HUES48 (cell line): ENCODE measurements around the gene VAT1L.
A peak's percentile ranks its signal among the peaks of the same experiment; 100 is the strongest.

Experiments used
- H3K27ac ChIP-seq: one replicate; pipeline ENCODE4 v1.7.0; 2013; ENCODE audit warnings: low read depth, low read length, inconsistent platforms
- H3K27me3 ChIP-seq: 2 replicates; pipeline ENCODE4 v1.6.1; 2013; ENCODE audit warnings: mild to moderate bottlenecking, low read length; ENCODE audit not compliant: control insufficient read depth, insufficient read depth
- H3K36me3 ChIP-seq: 2 replicates; pipeline ENCODE4 v1.6.1; 2013; ENCODE audit warnings: low read length; ENCODE audit not compliant: control insufficient read depth, insufficient read depth
- H3K4me1 ChIP-seq: 2 replicates; pipeline ENCODE4 v1.6.1; 2013; ENCODE audit warnings: mild to moderate bottlenecking, low read length; ENCODE audit not compliant: control insufficient read depth, insufficient read depth
- H3K4me3 ChIP-seq: 2 replicates; pipeline ENCODE4 v1.5.1; 2013; ENCODE audit warnings: mild to moderate bottlenecking, low read depth, low read length
- H3K9ac ChIP-seq: 2 replicates; pipeline ENCODE4 v1.6.1; 2013; ENCODE audit warnings: mild to moderate bottlenecking, low read depth, low read length, moderate library complexity
- H3K9me3 ChIP-seq: 2 replicates; pipeline ENCODE4 v1.6.1; 2013; ENCODE audit warnings: low read length; ENCODE audit not compliant: control insufficient read depth, insufficient read depth

VAT1L gene

GRCh38 chr16:77834635-77835540 lies 46.5 kb downstream of the VAT1L start:
- Histone ChIP-seq H3K4me1 (peaks cover 14% of the 10 kb centered on the region), H3K27me3 (no peaks in the 10 kb centered on the region), H3K9me3 (no peaks in the 10 kb centered on the region), H3K4me3 (no peak overlapping the region), H3K9ac (peak overlapping the region; percentile 73; the same call in 1 of the 2 replicates), H3K36me3 (peaks cover 17% of the 10 kb centered on the region), H3K27ac (peak overlapping the region; percentile 94)

- Histone ChIP-seq H3K4me1 (peaks cover 14% of the 10 kb centered on the region), H3K36me3 (peaks cover 13% of the 10 kb centered on the region), H3K27me3 (no peaks in the 10 kb centered on the region), H3K9me3 (no peaks in the 10 kb centered on the region), H3K27ac (no peak overlapping the region), H3K9ac (no peak overlapping the region), H3K4me3 (no peak overlapping the region)
Observed at GRCh38 chr16:77836801-77837200, 48.4 kb downstream of the VAT1L start.

- no peaks in the 10 kb centered on the region for H3K27me3 ChIP-seq
- no peak overlapping the region for H3K9ac ChIP-seq
- no peaks in the 10 kb centered on the region for H3K9me3 ChIP-seq
- H3K27ac ChIP-seq, result no peak overlapping the region
- peaks cover 4% of the 10 kb centered on the region; the same call in 1 of the 2 replicates for H3K36me3 ChIP-seq
- no peak overlapping the region for H3K4me3 ChIP-seq
- H3K4me1 ChIP-seq, result peaks cover 9% of the 10 kb centered on the region
Observed at GRCh38 chr16:77838597-77839255, 50.4 kb downstream of the VAT1L start.

- H3K27ac ChIP-seq, result no peak overlapping the region
Observed at GRCh38 chr16:77840093-77840492, 51.7 kb downstream of the VAT1L start.

GRCh38 chr16:77840673-77841501 lies 52.5 kb downstream of the VAT1L start:
- no peak overlapping the region for H3K9ac ChIP-seq
- no peaks in the 10 kb centered on the region for H3K27me3 ChIP-seq

More at GRCh38 chr16:77840093-77840492, 51.7 kb downstream of the VAT1L start:
- H3K36me3 ChIP-seq, result peaks cover 4% of the 10 kb centered on the region; the same call in 1 of the 2 replicates
- no peak overlapping the region for H3K9ac ChIP-seq
- H3K27me3 ChIP-seq, result no peaks in the 10 kb centered on the region
- H3K4me1 ChIP-seq, result no peaks in the 10 kb centered on the region
- no peaks in the 10 kb centered on the region for H3K9me3 ChIP-seq
- H3K4me3 ChIP-seq, result no peak overlapping the region

GRCh38 chr16:77841502-77841763 lies 53.1 kb downstream of the VAT1L start:
- Histone ChIP-seq H3K27ac (no peak overlapping the region), H3K36me3 (peaks cover 4% of the 10 kb centered on the region; the same call in 1 of the 2 replicates), H3K4me1 (no peaks in the 10 kb centered on the region), H3K9me3 (no peaks in the 10 kb centered on the region), H3K27me3 (no peaks in the 10 kb centered on the region), H3K4me3 (no peak overlapping the region), H3K9ac (no peak overlapping the region)

More at GRCh38 chr16:77840673-77841501, 52.5 kb downstream of the VAT1L start:
- Histone ChIP-seq H3K36me3 (peaks cover 4% of the 10 kb centered on the region; the same call in 1 of the 2 replicates), H3K4me3 (no peak overlapping the region), H3K9me3 (no peaks in the 10 kb centered on the region), H3K4me1 (no peaks in the 10 kb centered on the region), H3K27ac (no peak overlapping the region)

- Histone ChIP-seq H3K27me3 (no peaks in the 10 kb centered on the region), H3K9ac (no peak overlapping the region), H3K36me3 (peaks cover 4% of the 10 kb centered on the region; the same call in 1 of the 2 replicates), H3K4me1 (no peaks in the 10 kb centered on the region), H3K4me3 (no peak overlapping the region), H3K27ac (no peak overlapping the region), H3K9me3 (no peaks in the 10 kb centered on the region)
Observed at GRCh38 chr16:77842468-77842867, 54.1 kb downstream of the VAT1L start.

- Histone ChIP-seq H3K27ac (no peak overlapping the region), H3K4me1 (no peaks in the 10 kb centered on the region), H3K27me3 (no peaks in the 10 kb centered on the region), H3K36me3 (peaks cover 8% of the 10 kb centered on the region), H3K9me3 (no peaks in the 10 kb centered on the region), H3K4me3 (no peak overlapping the region), H3K9ac (no peak overlapping the region)
Observed at GRCh38 chr16:77843405-77843804, 55.0 kb downstream of the VAT1L start.

GRCh38 chr16:77844801-77845200 lies 56.4 kb downstream of the VAT1L start:
- H3K9me3 ChIP-seq, result no peaks in the 10 kb centered on the region
- no peak overlapping the region for H3K4me3 ChIP-seq
- H3K4me1 ChIP-seq, result no peaks in the 10 kb centered on the region
- H3K36me3 ChIP-seq, result peaks cover 10% of the 10 kb centered on the region
- H3K27ac ChIP-seq, result no peak overlapping the region
- H3K27me3 ChIP-seq, result no peaks in the 10 kb centered on the region
- H3K9ac ChIP-seq, result no peak overlapping the region

- H3K4me1 ChIP-seq, result no peaks in the 10 kb centered on the region
- H3K4me3 ChIP-seq, result no peak overlapping the region
- no peak overlapping the region for H3K27ac ChIP-seq
- H3K9me3 ChIP-seq, result no peaks in the 10 kb centered on the region
- H3K36me3 ChIP-seq, result peaks cover 11% of the 10 kb centered on the region
- H3K27me3 ChIP-seq, result no peaks in the 10 kb centered on the region
- no peak overlapping the region for H3K9ac ChIP-seq
Observed at GRCh38 chr16:77849646-77850258, 61.4 kb downstream of the VAT1L start.
